SKM-1 (cell line): ENCODE measurements around the gene SIRPB2.
"Not testable (repeated sequence)": the region's sequence is repeated elsewhere in the genome, so short reads cannot be mapped to it uniquely, and the experiment has no call there.

ENCODE experiments used
- DNase-seq: peaks from one replicate; lab custom pipeline; 2025; ENCODE audit not compliant: unreplicated experiment; lab: John Stamatoyannopoulos, UW

Gene SIRPB2

DNA sequence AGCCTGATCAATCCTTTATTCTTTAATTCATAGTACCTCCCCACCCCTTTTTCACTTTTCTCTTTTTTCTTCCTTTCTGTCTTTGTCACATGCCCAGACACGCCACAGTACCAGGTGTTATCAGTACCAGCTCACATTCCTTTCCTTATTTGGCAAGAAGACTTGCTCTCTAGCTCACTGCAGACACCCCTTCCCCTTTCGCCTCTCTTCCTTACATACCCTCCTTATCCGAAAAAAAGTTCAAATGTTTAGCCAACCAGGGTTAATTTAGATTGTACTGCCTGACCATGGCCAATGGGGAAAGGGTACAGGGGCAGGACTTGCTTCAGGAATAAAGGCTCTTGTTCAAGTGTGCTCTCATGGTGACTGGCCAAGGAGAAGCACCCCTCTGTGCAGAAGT, 9.3 kb upstream of the SIRPB2 start:
- DNase-seq, result no peak

DNA sequence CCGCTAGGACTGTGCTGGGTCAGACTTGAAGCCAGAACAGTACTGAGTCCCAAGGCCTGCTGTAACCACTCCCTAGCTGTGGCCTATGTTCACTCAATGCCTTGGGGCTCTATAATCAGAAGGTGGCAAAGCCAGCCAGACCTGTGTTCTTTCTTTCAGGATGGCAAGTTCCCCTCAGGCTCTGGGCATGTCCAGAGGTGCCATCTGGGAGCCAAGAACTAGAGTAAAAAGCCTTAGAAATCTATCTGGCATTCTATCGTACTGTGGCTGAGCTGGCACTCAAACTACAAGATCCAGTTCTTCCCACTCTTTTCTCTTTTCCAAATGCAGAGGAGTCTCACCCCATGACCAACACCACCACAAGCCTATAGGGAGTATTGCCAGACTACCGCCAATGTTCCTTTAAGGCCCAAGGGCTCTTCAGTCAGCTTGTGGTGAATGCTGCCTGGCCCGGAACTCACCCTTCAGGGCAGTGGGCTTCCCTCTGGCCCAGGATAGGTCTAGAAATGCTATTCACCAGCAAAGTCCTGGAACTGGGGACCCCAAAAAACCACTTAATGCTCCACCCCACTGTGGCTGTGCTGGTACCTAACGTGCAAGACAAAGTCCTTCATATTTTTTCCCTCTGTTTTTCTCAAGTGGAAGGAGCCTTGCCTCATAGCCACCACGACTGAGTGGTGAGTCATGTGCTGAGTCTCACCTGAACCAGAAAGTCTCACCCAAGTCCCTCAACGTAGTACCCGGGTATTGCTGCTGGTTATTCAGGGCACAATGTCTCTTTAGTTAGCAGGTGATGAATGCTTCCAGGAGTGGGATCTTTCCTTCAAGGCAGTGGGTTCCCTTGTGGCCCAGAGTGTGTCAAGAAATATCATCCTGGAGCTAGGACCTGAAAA, 8.6 kb upstream of the SIRPB2 start:
- DNase-seq, result no peak

DNA sequence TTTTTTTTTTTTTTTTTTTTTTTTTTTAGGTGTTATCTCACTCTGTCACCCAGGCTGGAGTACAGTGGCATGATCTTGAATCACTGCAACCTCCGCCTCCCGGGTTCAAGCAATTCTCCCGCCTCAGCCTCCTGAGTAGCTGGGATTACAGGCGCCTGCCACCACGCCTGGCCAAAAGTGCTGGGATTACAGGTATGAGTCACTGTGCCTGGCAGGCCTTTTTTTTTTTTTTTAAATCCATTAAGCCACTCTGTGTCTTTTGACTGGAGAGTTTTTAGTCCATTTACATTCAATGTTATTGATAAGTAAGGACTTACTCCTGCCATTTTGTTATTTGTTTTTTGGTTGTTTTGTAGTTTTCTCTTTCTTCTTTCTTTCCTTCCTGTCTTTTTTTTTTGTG, 6.2 kb upstream of the SIRPB2 start:
- DNase-seq, result not testable (repeated sequence)

DNA sequence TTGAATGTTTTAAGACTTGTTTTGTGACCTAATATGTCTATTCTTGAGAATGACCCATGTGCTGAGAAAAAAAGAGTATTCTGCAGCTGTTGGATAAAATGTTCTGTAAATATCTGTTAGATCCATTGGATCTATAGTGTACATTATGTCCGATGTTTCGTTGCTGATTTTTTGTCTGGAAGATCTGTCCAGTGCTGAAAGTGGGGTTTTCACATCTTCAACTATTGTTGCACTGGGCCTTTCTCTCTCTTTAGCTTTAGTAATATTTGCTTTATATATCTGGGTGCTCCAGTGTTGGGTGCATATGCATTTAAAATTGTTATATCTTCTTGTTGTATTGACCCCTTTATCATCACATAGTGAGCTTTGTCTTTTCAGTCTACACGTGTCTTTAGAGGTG, 5.7 kb upstream of the SIRPB2 start:
- DNase-seq, result no peak

DNA sequence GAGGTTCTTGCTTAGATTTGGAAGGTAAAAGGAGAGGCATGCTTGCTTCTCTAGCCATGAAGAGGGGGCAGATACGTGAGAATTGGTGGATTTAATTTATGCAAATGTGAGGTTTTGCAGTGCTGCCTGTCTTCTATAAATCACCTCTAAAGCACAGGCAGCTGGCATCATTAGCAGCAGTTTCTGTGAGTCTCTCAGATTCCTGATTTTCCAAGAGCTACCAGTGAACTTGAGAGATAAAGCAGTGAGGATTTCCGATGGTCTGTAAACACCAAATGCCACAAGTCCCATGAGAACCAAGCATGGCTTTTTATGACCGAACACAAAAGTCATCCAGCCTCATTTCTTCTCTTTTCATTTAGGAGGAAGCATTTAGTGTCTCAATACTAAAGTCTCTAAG, 3.2 kb upstream of the SIRPB2 start:
- DNase-seq, result no peak

DNA sequence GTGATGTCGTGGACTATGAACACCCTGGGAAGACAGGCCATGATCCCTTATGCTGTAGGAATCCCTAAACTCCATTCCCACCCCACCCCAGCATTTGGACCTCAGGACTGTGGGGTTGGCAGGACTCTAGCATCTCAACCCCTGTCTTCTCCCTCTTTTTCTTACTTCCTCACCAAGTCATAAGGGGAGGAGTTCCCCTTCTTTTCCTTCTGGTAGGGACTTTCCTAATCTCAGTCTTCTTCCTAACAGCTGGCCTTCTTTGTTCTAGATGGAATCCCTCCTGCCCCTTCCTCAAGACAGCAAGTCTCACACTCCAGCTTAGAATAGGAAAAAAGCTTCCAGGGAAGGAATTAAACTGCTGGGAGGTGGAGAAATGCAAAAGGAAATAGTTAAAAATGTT, 2.3 kb upstream of the SIRPB2 start:
- DNase-seq, result no peak

DNA sequence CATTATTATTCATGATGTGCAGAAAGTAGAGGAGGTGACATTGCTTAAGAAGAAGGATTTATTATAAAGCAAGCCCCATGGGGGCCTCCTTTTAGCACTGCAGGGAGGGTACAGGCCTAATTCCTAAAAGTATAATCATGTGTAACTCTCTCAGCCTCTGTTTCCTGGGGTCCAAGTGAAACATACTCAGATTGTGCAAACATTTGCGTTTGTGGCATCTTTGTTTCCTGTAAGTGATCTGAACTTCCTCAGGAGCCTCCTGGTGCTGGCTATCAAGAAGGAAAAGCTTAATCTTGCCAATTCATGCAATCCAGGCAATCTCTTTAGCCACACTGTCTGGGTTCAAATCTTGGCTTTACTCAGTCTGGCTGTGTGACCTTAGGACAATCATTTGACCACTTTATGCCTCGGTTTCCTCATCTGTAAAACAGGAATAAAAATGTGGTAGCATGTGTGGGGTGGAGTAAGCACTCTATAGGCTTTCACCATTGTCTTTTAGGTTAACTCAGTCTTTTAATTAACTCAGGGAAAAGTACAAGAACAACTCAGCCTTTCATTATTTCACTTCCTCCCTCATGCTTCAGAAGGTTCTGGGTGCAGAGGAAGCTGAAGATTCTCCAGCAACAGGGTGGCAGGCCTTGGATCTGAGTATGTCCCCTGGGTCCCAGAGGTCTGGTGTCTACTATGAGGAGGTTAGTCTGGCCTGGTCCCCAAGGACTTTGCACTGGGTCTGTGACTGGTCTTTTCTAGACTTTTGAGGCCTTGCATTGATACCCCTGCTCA, 831 bp upstream of the SIRPB2 start:
- DNase-seq, result no peak

DNA sequence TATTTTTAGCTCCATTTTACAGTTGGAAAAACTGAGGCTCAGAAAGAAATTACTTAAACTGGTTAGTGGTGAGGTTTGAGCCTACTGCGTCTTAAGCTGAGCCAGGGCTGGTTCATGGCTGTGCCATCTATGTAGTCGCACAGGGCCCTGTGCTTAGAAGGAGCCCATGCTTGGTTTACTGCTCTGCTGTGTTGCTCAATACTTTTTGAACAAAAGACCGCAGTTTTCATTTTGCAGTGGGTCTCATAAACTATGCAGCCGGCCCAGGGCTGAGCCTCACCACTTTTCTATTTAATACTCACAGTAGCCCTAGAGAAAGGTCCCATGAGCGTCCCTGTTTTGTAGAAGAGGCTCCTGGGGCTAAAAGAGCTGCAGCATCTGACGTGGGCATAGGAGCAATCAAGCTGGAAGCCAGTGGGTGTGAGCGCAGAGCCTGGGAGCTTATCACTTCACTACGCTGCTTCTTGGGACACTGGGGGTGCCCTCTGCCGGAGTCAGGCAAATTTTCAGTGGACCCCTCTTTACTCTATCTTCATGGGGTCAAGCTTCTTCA, 501 bp downstream of the SIRPB2 start:
- no peak for DNase-seq

DNA sequence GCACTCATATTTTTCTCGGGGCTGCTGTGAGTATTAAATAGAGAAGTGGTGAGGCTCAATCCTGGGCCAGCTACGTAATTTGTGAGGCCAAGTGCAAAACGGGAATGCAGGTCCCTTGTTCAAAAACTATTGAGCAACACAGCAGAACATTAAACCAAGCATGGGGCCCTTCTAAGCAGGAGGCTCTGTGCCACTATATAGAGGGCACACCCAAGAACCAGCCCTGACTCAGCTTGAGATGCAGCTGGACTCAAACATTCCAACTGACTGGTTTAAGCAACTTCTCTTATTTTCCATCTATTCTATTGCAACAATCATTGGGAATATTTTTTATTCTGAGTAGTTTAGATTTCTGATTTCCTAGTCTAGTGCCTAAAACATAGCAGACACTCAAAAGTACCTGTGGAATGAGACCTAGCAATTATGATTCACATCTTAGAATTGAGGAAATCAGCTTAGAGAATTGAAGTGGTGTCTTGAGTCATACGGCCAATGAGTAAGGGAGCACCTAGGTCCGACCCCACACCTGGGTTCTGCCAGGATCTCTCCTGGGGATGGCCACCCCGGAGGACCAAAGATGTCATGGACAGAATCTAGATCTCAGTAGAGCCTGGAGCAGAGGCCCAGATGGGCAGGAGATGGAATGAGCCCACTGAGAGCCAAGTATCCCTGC, 1.3 kb downstream of the SIRPB2 start:
- DNase-seq, result peak; percentile 4

DNA sequence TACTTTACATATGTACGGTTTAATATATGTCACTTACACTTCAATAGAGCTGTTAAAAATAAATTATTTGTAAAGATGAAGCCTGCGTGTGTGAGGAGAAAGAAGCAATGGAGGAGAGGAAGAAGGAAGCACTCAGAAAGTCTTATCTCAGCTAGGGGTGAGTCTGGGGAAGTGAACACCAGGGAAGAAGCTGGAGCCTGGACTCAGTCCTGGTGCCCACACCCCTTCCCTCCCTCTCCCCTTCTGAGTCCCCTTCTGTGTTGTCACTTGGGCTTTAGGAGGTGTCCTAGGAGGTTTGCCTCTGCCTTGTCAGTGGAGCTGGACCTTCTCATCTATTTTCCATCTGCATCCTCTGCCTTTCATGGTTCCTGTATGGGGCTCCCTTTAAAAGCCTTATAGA, 1.9 kb downstream of the SIRPB2 start:
- DNase-seq, result no peak

DNA sequence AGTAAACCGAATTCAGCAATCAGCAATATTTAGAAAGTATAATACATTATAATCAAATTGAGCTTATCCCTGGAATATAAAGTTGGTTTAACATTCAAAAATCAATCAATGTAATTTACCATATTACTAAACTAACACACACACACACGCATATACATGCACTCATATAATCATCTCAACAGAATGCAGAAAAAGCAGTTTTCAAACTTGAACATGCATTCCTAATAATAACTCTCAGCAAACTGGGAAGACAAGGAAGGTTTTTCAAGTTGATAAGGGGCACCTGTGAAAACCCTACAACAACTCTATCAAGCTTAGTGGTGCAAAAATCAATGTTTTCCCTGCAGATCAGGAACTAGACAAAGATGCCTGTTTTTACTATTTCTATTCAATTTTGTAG, 4.7 kb downstream of the SIRPB2 start:
- no peak for DNase-seq

DNA sequence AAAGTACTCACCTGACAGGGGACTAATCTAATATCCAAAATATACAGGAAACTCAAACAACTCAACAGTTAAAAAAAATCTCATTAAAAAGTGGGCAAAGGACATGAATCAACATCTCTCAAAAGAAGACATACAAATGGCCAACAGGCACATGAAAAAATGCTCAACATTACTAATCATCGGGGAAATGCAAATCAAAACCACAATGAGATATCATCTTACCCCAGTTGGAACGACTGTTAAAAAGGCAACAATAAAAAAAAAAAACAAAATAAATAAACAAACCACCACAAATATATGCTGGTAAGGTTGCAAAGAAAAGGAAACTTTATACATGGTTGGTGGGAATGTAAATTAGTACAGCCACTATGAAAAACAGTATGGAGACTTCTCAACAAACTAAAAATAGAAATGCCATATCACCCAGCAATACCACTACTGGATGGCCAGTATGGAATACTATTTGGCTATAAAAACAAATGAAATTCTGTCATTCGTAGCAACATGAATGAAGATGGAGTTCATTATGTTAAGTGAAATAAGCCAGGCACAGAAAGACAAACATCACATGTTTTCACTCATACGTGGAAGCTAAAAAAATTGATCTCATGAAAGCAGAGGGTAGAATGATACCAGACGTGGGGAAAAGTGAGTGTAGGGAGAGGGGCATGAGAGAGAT, 6.6 kb downstream of the SIRPB2 start:
- no peak for DNase-seq

DNA sequence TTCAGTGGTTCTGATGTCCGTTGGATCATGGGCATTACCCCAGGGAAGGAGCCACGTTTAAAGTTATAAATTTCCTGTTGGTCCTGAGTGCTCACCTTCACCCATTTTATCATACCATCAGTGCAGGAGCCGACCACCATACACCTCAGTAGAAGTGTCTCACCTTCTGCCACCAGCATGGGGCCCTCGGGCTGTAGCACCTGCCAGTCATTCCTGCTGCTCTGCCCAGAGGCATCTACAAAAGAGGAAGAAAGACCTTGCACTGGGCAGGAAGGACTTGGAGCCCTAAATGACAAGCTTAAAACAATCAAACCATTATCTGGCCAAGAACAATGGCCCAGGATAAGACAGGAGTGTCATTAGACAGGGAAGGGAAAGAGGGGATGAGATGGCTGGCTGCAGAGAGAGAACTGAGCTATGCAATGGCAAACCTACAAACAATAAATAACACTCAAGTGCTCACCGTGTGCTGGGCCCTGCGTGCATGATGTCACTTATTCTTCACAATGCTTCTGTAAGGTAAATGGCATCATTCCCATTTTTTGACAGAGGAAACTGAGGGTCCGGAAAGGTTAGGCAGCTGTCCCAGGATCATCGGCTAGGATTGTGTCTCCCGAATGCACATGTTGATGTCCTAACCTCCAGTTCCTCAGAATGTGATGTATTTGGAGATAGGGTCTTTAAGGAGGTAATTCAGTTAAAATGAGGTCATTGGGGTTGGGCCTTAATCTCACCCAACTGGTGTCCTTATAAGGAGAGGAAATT, 11.2 kb downstream of the SIRPB2 start:
- DNase-seq, result no peak

DNA sequence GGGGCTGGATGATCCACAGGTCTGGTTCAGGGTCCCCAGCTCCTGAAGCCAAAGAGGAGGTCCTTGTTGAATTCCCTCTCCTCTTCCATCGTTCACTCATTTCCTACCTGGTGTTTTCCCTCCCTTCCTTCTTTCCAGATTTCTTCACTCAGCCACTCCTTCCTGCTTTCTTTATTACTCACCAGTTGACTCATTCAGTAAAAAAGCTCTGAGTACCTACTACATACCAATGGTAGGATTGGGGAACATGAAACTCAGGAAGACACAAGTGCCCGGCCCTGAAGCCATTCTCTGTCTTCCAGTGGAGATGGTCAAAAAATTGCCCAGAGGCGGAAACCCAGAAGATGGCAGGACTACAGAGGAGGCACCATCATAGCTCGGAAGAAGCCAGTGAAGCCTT, 12.7 kb downstream of the SIRPB2 start:
- DNase-seq, result no peak

DNA sequence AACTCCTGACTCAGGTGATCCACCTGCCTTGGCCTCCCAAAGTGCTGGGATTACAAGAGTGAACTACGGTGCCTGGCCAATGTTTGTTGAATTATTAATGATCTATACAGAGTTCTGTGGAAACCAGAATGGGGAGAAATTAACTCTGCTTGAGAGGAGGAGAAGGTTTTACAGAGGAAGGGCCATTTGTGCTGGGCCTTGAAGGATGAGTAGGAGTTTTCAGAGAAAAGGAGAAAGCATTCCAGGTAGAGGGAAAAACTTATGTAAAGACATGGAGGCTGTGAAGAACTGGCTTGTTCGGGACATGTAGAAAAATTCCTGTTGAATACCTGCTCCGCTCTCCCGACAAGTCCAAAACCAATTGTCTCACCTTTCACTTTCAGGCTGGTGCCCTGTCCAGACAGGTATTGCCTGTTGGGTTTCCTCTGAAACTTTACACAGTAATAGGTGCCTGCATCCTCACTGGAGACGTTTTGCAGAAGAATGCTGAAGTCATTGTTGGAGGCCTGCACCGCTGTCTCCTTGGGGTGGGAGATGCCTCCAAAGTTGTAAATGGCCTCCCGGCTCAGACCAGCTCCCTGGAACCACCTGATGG, 13.2 kb downstream of the SIRPB2 start:
- no peak for DNase-seq

DNA sequence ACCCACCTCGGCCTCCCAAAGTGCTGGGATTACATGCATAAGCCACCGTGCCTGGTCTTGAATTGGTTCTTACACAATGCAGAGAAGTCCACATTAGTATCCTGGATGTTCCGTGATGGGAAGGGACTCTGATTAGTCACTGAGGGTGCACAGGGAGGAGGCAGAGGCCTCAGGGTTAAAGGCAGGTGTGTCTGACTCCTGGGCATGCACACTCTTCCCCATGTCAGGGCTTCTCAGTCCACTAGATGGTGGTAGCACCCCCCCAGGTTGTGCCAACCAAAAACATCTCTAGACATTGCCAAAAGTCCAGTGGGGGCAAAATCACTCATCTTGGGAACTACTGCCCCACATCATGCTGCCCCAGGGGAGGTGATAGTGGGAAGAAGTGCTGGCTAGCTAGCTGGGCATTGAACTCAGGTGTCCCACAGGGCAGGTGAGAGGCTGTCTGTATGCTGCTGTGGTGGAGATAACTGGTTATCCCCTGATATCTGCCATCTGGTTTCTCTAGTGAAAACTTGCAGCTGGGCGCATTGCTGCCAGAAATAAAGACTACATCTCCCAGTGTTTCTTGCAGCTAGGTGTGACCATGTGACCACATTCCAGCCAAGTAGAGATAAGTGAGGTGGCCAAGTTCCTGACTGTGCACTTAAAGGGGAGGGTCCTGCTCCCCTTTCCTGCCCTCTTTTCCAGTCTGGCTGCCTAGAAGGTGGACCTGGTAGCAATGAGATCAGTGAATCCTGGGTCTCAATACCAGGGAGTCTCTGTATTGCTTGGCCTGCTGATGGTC, 16.2 kb downstream of the SIRPB2 start:
- no peak for DNase-seq

DNA sequence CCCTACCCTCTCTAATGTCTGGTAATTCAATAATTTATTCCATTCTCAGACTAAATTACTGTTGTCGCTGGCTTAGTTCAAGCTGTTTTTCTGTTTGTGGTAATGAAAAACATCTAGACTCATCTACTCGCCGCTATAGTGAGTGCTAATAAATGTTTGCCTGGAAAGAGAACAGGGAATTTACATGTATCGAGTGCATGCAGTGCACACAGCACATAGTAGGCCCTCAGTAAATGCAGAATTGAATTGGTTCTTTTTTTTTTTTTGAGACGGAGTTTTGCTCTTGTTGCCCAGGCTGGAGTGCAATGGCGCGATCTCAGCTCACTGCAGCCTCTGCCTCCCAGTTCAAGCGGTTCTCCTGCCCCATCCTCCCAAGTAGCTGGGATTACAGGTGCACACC, 16.9 kb downstream of the SIRPB2 start:
- no peak for DNase-seq

DNA sequence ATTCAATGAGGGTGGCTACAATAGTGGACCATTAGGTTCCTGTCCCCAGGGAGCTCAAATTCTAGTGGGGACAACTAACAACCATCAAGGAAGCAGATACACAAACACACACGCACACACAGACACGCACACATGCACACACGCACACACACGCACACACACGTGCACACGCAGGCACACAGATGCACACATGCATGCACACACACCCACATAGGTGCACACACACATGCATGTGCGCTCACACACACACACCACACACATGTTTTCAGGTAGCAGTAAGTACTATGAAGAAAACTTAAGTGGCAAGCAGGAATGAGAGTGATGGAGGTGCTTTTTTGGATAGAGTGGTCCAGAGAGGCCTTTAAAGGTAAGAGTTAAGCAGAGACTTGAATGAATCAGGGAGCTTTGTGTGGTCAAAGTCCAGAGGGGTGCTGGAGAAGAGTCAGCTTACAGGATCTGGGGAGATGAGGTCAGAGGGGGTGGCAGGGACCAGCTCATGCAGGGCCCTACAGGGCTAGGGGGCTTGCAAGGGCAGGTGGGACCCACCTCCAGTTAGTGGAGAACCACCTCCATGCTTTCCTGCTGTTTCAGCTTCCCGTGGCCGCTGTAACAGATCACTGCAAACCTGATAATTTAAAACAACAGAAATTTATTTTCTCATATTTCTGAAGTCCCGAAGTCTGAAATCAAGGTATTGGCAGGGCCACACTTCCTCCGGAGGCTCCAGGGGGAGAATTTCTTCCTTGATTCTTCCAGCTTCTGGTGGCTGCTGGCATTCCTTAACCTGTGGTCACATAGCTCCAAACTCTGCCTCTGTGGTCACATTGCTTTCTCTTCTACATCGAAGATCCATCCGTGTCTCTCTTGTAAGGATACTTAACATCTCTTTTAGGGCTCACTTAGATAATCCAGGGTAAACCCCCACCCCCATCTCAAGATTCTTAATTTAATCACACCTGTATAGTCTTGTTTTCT, 17.7 kb downstream of the SIRPB2 start:
- DNase-seq, result no peak
